Liver (tissue), 9 donors: ENCODE data around the gene GJC1. TPM values are rescaled to one million over a fixed set of nuclear protein-coding genes. Genes with fewer than 3 reads are reported as not detected.

Experiments used
- DNase-seq: peaks from one replicate; pipeline ENCODE4 v3.0.0-alpha.2; 2017; ENCODE audit warnings: low spot score
- H3K27ac ChIP-seq, 2 donors: one replicate each; pipeline ENCODE4 v1.7.0; 2013; ENCODE audit warnings: inconsistent platforms in 2 of 2, low read length in 2 of 2, control low read depth in 1 of 2, low read depth in 1 of 2, mild to moderate bottlenecking in 1 of 2
- H3K27me3 ChIP-seq, 4 donors: one replicate each; pipeline versions ENCODE4 v1.6.1 to v1.7.0; 2013; ENCODE audit warnings: low read length in 3 of 4, inconsistent platforms in 1 of 4, mild to moderate bottlenecking in 1 of 4, moderate library complexity in 1 of 4; ENCODE audit not compliant: control insufficient read depth in 4 of 4, insufficient read depth in 4 of 4
- H3K36me3 ChIP-seq, 4 donors: one replicate each; pipeline versions ENCODE4 v1.6.1 to v1.7.0; 2013; ENCODE audit warnings: low read length in 3 of 4, mild to moderate bottlenecking in 3 of 4, low read depth in 1 of 4, moderate library complexity in 1 of 4; ENCODE audit not compliant: control insufficient read depth in 4 of 4, insufficient read depth in 3 of 4
- H3K4me1 ChIP-seq, 4 donors: one replicate each; pipeline versions ENCODE4 v1.6.1 to v1.7.0; 2013; ENCODE audit warnings: low read length in 3 of 4, mild to moderate bottlenecking in 3 of 4, moderate library complexity in 1 of 4; ENCODE audit not compliant: control insufficient read depth in 4 of 4, insufficient read depth in 4 of 4
- H3K4me3 ChIP-seq, 3 donors: one replicate each; pipeline versions ENCODE4 v1.6.1 to v1.7.0; 2013; ENCODE audit warnings: low read length in 3 of 3, control low read depth in 1 of 3, low read depth in 1 of 3, mild to moderate bottlenecking in 1 of 3
- H3K9ac ChIP-seq, 2 donors: one replicate each; pipeline ENCODE4 v1.7.0; 2013; ENCODE audit warnings: low read length in 2 of 2, mild to moderate bottlenecking in 2 of 2, moderate library complexity in 2 of 2, control low read depth in 1 of 2, low read depth in 1 of 2
- H3K9me3 ChIP-seq, 4 donors: one replicate each; pipeline versions ENCODE4 v1.6.1 to v1.7.0; 2013; ENCODE audit warnings: low read length in 3 of 4; ENCODE audit not compliant: control insufficient read depth in 4 of 4
- ATF3 ChIP-seq: IDR thresholded peaks from 2 replicates; pipeline ENCODE4 v1.6.1; 2016; ENCODE audit warnings: antibody characterized with exemption
- CTCF ChIP-seq: fragments of 150-350 bp; IDR thresholded peaks from 2 replicates; pipeline ENCODE4 v1.5.1; 2017; ENCODE audit warnings: improper control_type of control experiment, low read depth, low read length; ENCODE audit not compliant: missing input control
- EGR1 ChIP-seq, 2 donors: IDR thresholded peaks; 2 replicates each; pipeline ENCODE4 v1.6.1; 2016 to 2018; ENCODE audit warnings: antibody characterized with exemption in 2 of 2, low read depth in 2 of 2
- FOXA1 ChIP-seq: IDR thresholded peaks from 2 replicates; pipeline ENCODE4 v1.6.1; 2016; ENCODE audit warnings: antibody characterized with exemption
- FOXA2 ChIP-seq: IDR thresholded peaks from 2 replicates; pipeline ENCODE4 v1.6.1; 2016; ENCODE audit warnings: antibody characterized with exemption
- GABPA ChIP-seq, 2 donors: IDR thresholded peaks in 1 of 2; conservative IDR thresholded peaks in 1 of 2; 2 replicates each; pipeline ENCODE4 v1.6.1; 2016; ENCODE audit warnings: antibody characterized with exemption in 2 of 2, mild to moderate bottlenecking in 1 of 2, moderate library complexity in 1 of 2
- HNF4A ChIP-seq, 2 donors: conservative IDR thresholded peaks; 2 replicates each; pipeline ENCODE4 v1.6.1; 2016; ENCODE audit warnings: antibody characterized with exemption in 2 of 2, mild to moderate bottlenecking in 2 of 2
- HNF4G ChIP-seq: IDR thresholded peaks from 2 replicates; pipeline ENCODE4 v1.6.1; 2016; ENCODE audit warnings: antibody characterized with exemption
- JUND ChIP-seq, 2 donors: IDR thresholded peaks; 2 replicates each; pipeline ENCODE4 v1.6.1; 2016; ENCODE audit warnings: antibody characterized with exemption in 2 of 2
- MAX ChIP-seq: IDR thresholded peaks from 2 replicates; pipeline ENCODE4 v1.6.1; 2016; ENCODE audit warnings: antibody characterized with exemption
- NR2F2 ChIP-seq: IDR thresholded peaks from 2 replicates; pipeline ENCODE4 v1.6.1; 2016; ENCODE audit warnings: antibody characterized with exemption
- RAD21 ChIP-seq, 2 donors: IDR thresholded peaks; 2 replicates each; pipeline ENCODE4 v1.6.1; 2016; ENCODE audit warnings: antibody characterized with exemption in 2 of 2, mild to moderate bottlenecking in 2 of 2
- REST ChIP-seq: IDR thresholded peaks from 2 replicates; pipeline ENCODE4 v1.6.1; 2016; ENCODE audit warnings: antibody characterized with exemption, mild to moderate bottlenecking
- RXRA ChIP-seq, 2 donors: IDR thresholded peaks; 2 replicates each; pipeline ENCODE4 v1.6.1; 2017 to 2018; ENCODE audit warnings: antibody characterized with exemption in 2 of 2, mild to moderate bottlenecking in 1 of 2
- SP1 ChIP-seq: IDR thresholded peaks from 2 replicates; pipeline ENCODE4 v1.6.1; 2018; ENCODE audit warnings: antibody characterized with exemption, mild to moderate bottlenecking
- TAF1 ChIP-seq: conservative IDR thresholded peaks from 2 replicates; pipeline ENCODE4 v1.6.1; 2016; ENCODE audit warnings: antibody characterized with exemption, mild to moderate bottlenecking
- YY1 ChIP-seq: IDR thresholded peaks from 2 replicates; pipeline ENCODE4 v1.6.1; 2016; ENCODE audit warnings: antibody characterized with exemption, mild to moderate bottlenecking
- ZBTB33 ChIP-seq: IDR thresholded peaks from 2 replicates; pipeline ENCODE4 v1.6.1; 2016; ENCODE audit warnings: antibody characterized with exemption
- WGBS: extraction: QIAGEN DNeasy Blood & Tissue Kit; methylation state at CpG from one replicate; pipeline ENCODE4 v1.1.7; 2013; 5-methylcytosine and 5-hydroxymethylcytosine counted together
- polyA plus RNA-seq, 2 donors: library from polyadenylated mRNA; stranded (reverse) in 1 of 2; unstranded in 1 of 2; fragments of 200-250 nt in 1 of 2; fragments of >200 nt in 1 of 2; fragmentation: Nextera tagmentation in 1 of 2; extraction: Ambion mirVana in 1 of 2; gene quantifications; one replicate each; pipeline versions ENCODE4 v1.2.1 to v1.2.3, GENCODE V29; 2013 to 2015
- total RNA-seq, 2 donors: library from RNA; depleted of rRNA; stranded (reverse); fragments of >200 nt; gene quantifications; one replicate each; pipeline ENCODE4 v1.2.3, GENCODE V29; 2014
- donor health status: healthy.
- donor health status: healthy.
- donor health status: healthy.
- donor health status: healthy.
- donor health status: healthy.

The GJC1 gene
- 1 to 10 TPM; 1.2 to 1.4 TPM for total RNA-seq
- polyA plus RNA-seq: under 1 TPM; 0.17 to 0.37 TPM

GRCh38 chr17:44829523-44830358, at the start of gene GJC1:
GJC1 (minus strand) TSS chr17:44830287; CDS start chr17:44805817, 24,470 bp downstream.
- peak within 1 kb of the TSS in 1 of 2 donors; percentile 12 for H3K27ac ChIP-seq

More at GRCh38 chr17:44829523-44830358, at the start of gene GJC1:
- 3% methylated on average over 123 of the region's 123 CpGs for WGBS
- no peaks in the 10 kb centered on the region for H3K36me3 ChIP-seq
- peaks cover 0 to 10% (median 1%) of the 10 kb centered on the region in 4 donors for H3K27me3 ChIP-seq
- no peaks in the 10 kb centered on the region for H3K9me3 ChIP-seq
- no peak for DNase-seq
- peaks cover 10 to 12% (median 11%) of the 10 kb centered on the region in 4 donors for H3K4me1 ChIP-seq
- no peak for TF ChIP-seq TAF1
- TF ChIP-seq FOXA2: no peak
- TF ChIP-seq MAX: no peak
- no peak for TF ChIP-seq EGR1 (IDR thresholded peaks at IDR 0.05; ENCODE audit: low read depth in 2 of 2)
- no peak for TF ChIP-seq NR2F2
- TF ChIP-seq CTCF: no peak
- no peak for TF ChIP-seq HNF4A (conservative IDR thresholded peaks at IDR 0.05)
- TF ChIP-seq RXRA (IDR thresholded peaks at IDR 0.05): no peak
- no peak for TF ChIP-seq ATF3
- TF ChIP-seq REST: no peak
- TF ChIP-seq FOXA1: no peak
- no peak for TF ChIP-seq SP1
- no peak for TF ChIP-seq JUND (IDR thresholded peaks at IDR 0.05)
- TF ChIP-seq YY1: no peak
- no peak for TF ChIP-seq GABPA (IDR thresholded peaks at IDR 0.05 in 1 of 2, conservative IDR thresholded peaks at IDR 0.05 in 1 of 2)
- no peak for TF ChIP-seq RAD21 (IDR thresholded peaks at IDR 0.05)
- no peak for TF ChIP-seq HNF4G
- no peak for TF ChIP-seq ZBTB33
- no peak within 1 kb of the TSS for H3K9ac ChIP-seq
- H3K4me3 ChIP-seq: peak within 1 kb of the TSS in 2 of 3 donors; percentile 23 to 69
